HTERT RPE-1 (cell line): ENCODE data around the gene DST.
"Not testable (repeated sequence)": the region's sequence is repeated elsewhere in the genome, so short reads cannot be mapped to it uniquely, and the experiment has no call there.

Experiments
- in situ Hi-C: fragments of 300-500 bp; cut with MboI; formaldehyde crosslinking; loops from 4 replicates; pipeline ENCODE4 v1.14.3; 2020; ENCODE audit warnings: low sequenced_read_pairs

The DST gene

GRCh38 chr6:56521454-56521853 is 121.2 kb downstream of the DST start:
- in situ Hi-C loops: no loop called here

- in situ Hi-C loops: no loop called here
Measured at GRCh38 chr6:56520218-56520617, 122.5 kb downstream of the DST start.

GRCh38 chr6:56518995-56519767 is 123.5 kb downstream of the DST start:
- in situ Hi-C loops: no loop called here

- in situ Hi-C loops: no loop called here
Measured at GRCh38 chr6:56517155-56517745, 125.4 kb downstream of the DST start.

GRCh38 chr6:56516003-56516402 is 126.7 kb downstream of the DST start:
- in situ Hi-C loops: no loop called here

GRCh38 chr6:56515081-56515905 is 127.4 kb downstream of the DST start:
- in situ Hi-C loops: no loop called here

- in situ Hi-C loops: no loop called here
Measured at GRCh38 chr6:56514395-56514794, 128.3 kb downstream of the DST start.

- in situ Hi-C loops: no loop called here
Measured at GRCh38 chr6:56513631-56514030, 129.1 kb downstream of the DST start.

GRCh38 chr6:56511591-56511990 is 131.1 kb downstream of the DST start:
- in situ Hi-C loops: no loop called here

GRCh38 chr6:56510984-56511531 is 131.6 kb downstream of the DST start:
- in situ Hi-C loops: no loop called here

GRCh38 chr6:56509031-56509430 is 133.7 kb downstream of the DST start:
- in situ Hi-C loops: no loop called here

GRCh38 chr6:56507517-56507916 is 135.2 kb downstream of the DST start:
- in situ Hi-C loops: no loop called here

- in situ Hi-C loops: no loop called here
Measured at GRCh38 chr6:56505512-56506260, 137.0 kb downstream of the DST start.

- in situ Hi-C loops: no loop called here
Measured at GRCh38 chr6:56501993-56502392, 140.7 kb downstream of the DST start.

GRCh38 chr6:56499095-56499494 is 143.6 kb downstream of the DST start:
- in situ Hi-C loops: no loop called here

- in situ Hi-C loops: no loop called here
Measured at GRCh38 chr6:56497691-56498090, 145.0 kb downstream of the DST start.

GRCh38 chr6:56497240-56497639 is 145.4 kb downstream of the DST start:
- in situ Hi-C loops: no loop called here

- in situ Hi-C loops: not testable (repeated sequence)
Measured at GRCh38 chr6:56496650-56497049, 146.0 kb downstream of the DST start.

- in situ Hi-C loops: no loop called here
Measured at GRCh38 chr6:56495654-56496053, 147.0 kb downstream of the DST start.

GRCh38 chr6:56491606-56492328 is 150.9 kb downstream of the DST start:
- in situ Hi-C loops: no loop called here
